Esophagus muscularis mucosa (tissue), 4 donors: ENCODE results near the gene PIGL. TPM values are rescaled to one million over a fixed set of nuclear protein-coding genes. Genes with fewer than 3 reads are reported as not detected.

Source experiments
- DNase-seq: peaks from one replicate; pipeline ENCODE4 v3.0.0-alpha.2; 2017; ENCODE audit errors: extremely low spot score
- H3K27ac ChIP-seq, 4 donors: fragments of 200-600 bp; sonication (generic); replicated peaks in 1 of 4; 1 replicate in 3 of 4; 2 replicates in 1 of 4; pipeline ENCODE4 v1.5.1; 2016 to 2019; ENCODE audit warnings: mild to moderate bottlenecking in 1 of 4
- H3K27me3 ChIP-seq, 4 donors: fragments of 200-600 bp; sonication (generic); one replicate each; pipeline versions ENCODE4 v1.5.1 to v1.6.0; 2016 to 2019
- H3K36me3 ChIP-seq, 4 donors: fragments of 200-600 bp; sonication (generic); one replicate each; pipeline ENCODE4 v1.5.1; 2016 to 2019
- H3K4me1 ChIP-seq, 4 donors: fragments of 200-600 bp; sonication (generic); one replicate each; pipeline ENCODE4 v1.5.1; 2016 to 2019
- H3K4me3 ChIP-seq, 4 donors: fragments of 200-600 bp; sonication (generic); 1 replicate in 2 of 4; 2 replicates in 2 of 4; pipeline ENCODE4 v1.5.1; 2016 to 2019; ENCODE audit warnings: mild to moderate bottlenecking in 4 of 4, moderate library complexity in 1 of 4
- H3K9me3 ChIP-seq, 4 donors: fragments of 200-600 bp; sonication (generic); 1 replicate in 3 of 4; 2 replicates in 1 of 4; pipeline ENCODE4 v1.5.1; 2016 to 2019
- CTCF ChIP-seq, 3 experiments: fragments of 200-600 bp in 2 of 3; fragments of 450-650 bp in 1 of 3; sonication (generic) in 2 of 3; IDR thresholded peaks; one replicate each; pipeline ENCODE4 v1.5.1; 2017 to 2019; ENCODE audit warnings: antibody characterized with exemption in 3 of 3, mild to moderate bottlenecking in 2 of 3, moderate library complexity in 1 of 3
- EP300 ChIP-seq: sonication (generic); formaldehyde crosslinking; IDR thresholded peaks from one replicate; pipeline ENCODE4 v1.6.1; 2017; ENCODE audit warnings: antibody characterized with exemption
- POLR2A ChIP-seq: fragments of 450-650 bp; IDR thresholded peaks from one replicate; pipeline ENCODE4 v1.6.1; 2017; ENCODE audit warnings: antibody characterized with exemption, moderate library complexity, mild to moderate bottlenecking, low read depth
- POLR2AphosphoS5 ChIP-seq, 2 donors: sonication (generic); formaldehyde crosslinking; IDR thresholded peaks; one replicate each; pipeline ENCODE4 v1.6.1; 2017; ENCODE audit warnings: antibody characterized with exemption in 2 of 2
- WGBS: methylation state at CpG from one replicate; pipeline ENCODE4 v1.1.5; 2018; 5-methylcytosine and 5-hydroxymethylcytosine counted together
- intact Hi-C: fragments of 100-400 bp; cut with DNase I; formaldehyde crosslinking; loops from one replicate; pipeline ENCODE4 v1.15.1; 2023
- total RNA-seq, 4 donors: library from RNA; depleted of rRNA; stranded (reverse); fragments of >200 nt; gene quantifications; one replicate each; pipeline versions ENCODE4 v1.1.0 to v1.2.1, GENCODE V29; 2016

PIGL gene
- total RNA-seq, 4 donors from 2014 or later = 10.0 to 21.7 (median 16.5) TPM

GRCh38 chr17:16272111-16272840 lies 55.3 kb downstream of the PIGL start:
- no peak overlapping the region for H3K4me3 ChIP-seq
- H3K27ac ChIP-seq = no peak overlapping the region
- intact Hi-C loops = no loop called here
- no peaks in the 10 kb centered on the region for H3K27me3 ChIP-seq
- 90% methylated on average over 3 of the region's 3 CpGs for WGBS
- H3K9me3 ChIP-seq = no peaks in the 10 kb centered on the region
- TF ChIP-seq EP300 = no peak
- TF ChIP-seq CTCF (IDR thresholded peaks at IDR 0.05) = no peak
- no peak for TF ChIP-seq POLR2AphosphoS5 (IDR thresholded peaks at IDR 0.05)
- TF ChIP-seq POLR2A = no peak
- no peaks in the 10 kb centered on the region for H3K4me1 ChIP-seq
- H3K36me3 ChIP-seq = no peaks in the 10 kb centered on the region
- DNase-seq = no peak

GRCh38 chr17:16273499-16273898 lies 56.5 kb downstream of the PIGL start:
- Histone ChIP-seq H3K27me3 (no peaks in the 10 kb centered on the region), H3K4me3 (no peak overlapping the region), H3K4me1 (no peaks in the 10 kb centered on the region), H3K9me3 (no peaks in the 10 kb centered on the region), H3K27ac (no peak overlapping the region), H3K36me3 (peaks cover 0 to 4% (median 0%) of the 10 kb centered on the region in 4 donors)
- no peak for TF ChIP-seq CTCF (IDR thresholded peaks at IDR 0.05)
- no peak for TF ChIP-seq POLR2AphosphoS5 (IDR thresholded peaks at IDR 0.05)
- no peak for TF ChIP-seq EP300
- WGBS = 81% methylated on average over 1 of the region's 1 CpG
- intact Hi-C loops = no loop called here
- no peak for DNase-seq

GRCh38 chr17:16273929-16274339 lies 56.9 kb downstream of the PIGL start:
- 90% methylated on average over 6 of the region's 6 CpGs for WGBS
- DNase-seq = no peak
- TF ChIP-seq CTCF (IDR thresholded peaks at IDR 0.05) (no peak), EP300 (no peak), POLR2A (no peak), POLR2AphosphoS5 (IDR thresholded peaks at IDR 0.05) (no peak)
- Histone ChIP-seq H3K4me3 (no peak overlapping the region), H3K27me3 (no peaks in the 10 kb centered on the region), H3K27ac (no peak overlapping the region), H3K4me1 (no peaks in the 10 kb centered on the region), H3K36me3 (peaks cover 0 to 4% (median 0%) of the 10 kb centered on the region in 4 donors), H3K9me3 (no peaks in the 10 kb centered on the region)
- intact Hi-C loops = no loop called here

GRCh38 chr17:16275024-16275423 lies 58.0 kb downstream of the PIGL start:
- intact Hi-C loops = no loop called here

More at GRCh38 chr17:16275024-16275423, 58.0 kb downstream of the PIGL start:
- TF ChIP-seq POLR2A = no peak
- TF ChIP-seq EP300 = no peak
- TF ChIP-seq POLR2AphosphoS5 (IDR thresholded peaks at IDR 0.05) = no peak
- no peak for TF ChIP-seq CTCF (IDR thresholded peaks at IDR 0.05)
- Histone ChIP-seq H3K27me3 (no peaks in the 10 kb centered on the region), H3K27ac (no peak overlapping the region), H3K9me3 (no peaks in the 10 kb centered on the region), H3K36me3 (peaks cover 0 to 4% (median 0%) of the 10 kb centered on the region in 4 donors), H3K4me3 (no peak overlapping the region), H3K4me1 (no peaks in the 10 kb centered on the region)
- DNase-seq = no peak
- WGBS = 89% methylated on average over 5 of the region's 5 CpGs
